ENCODE measurements around the gene TXNRD1. TPM values are rescaled to one million over a fixed set of nuclear protein-coding genes. Genes with fewer than 3 reads are reported as not detected.

Gene TXNRD1
- total and polyA plus RNA-seq, 12 donors = 53.9 to 487 (median 290) TPM

GRCh38 chr12:104187446-104188155 is 28.0 kb upstream of the TXNRD1 start:
- no peak for TF ChIP-seq POLR2A (IDR thresholded peaks at IDR 0.05)
- no peak for TF ChIP-seq CTCF (IDR thresholded peaks at IDR 0.05)
- H3K27ac ChIP-seq = no peak overlapping the region
- no peaks in the 10 kb centered on the region for H3K9me3 ChIP-seq (replicated peaks in 1 of 3)
- H3K27me3 ChIP-seq = no peaks in the 10 kb centered on the region
- peaks cover 0 to under 1% of the 10 kb centered on the region in 2 donors for H3K4me1 ChIP-seq (replicated peaks in 1 of 2)
- no peak overlapping the region for H3K4me3 ChIP-seq
- intact Hi-C loops (cut with DNase I) = no loop called here
- H3K36me3 ChIP-seq (replicated peaks in 1 of 2) = no peaks in the 10 kb centered on the region
- WGBS, 4 donors = 79 to 84% (median 82%) methylated on average over 15 to 18 of the region's 18 CpGs
- peak in 3 of 7 donors; percentile 33 to 54 (median 52) for DNase-seq

GRCh38 chr12:104188534-104188933 is 27.0 kb upstream of the TXNRD1 start:
- Histone ChIP-seq H3K9me3 (replicated peaks in 1 of 3) (no peaks in the 10 kb centered on the region), H3K27ac (no peak overlapping the region), H3K4me1 (replicated peaks in 1 of 2) (no peaks in the 10 kb centered on the region), H3K36me3 (replicated peaks in 1 of 2) (no peaks in the 10 kb centered on the region), H3K4me3 (no peak overlapping the region), H3K27me3 (no peaks in the 10 kb centered on the region)
- DNase-seq = no peak
- intact Hi-C loops (cut with DNase I) = no loop called here
- WGBS, 4 donors = 84 to 97% (median 95%) methylated on average over 3 of the region's 3 CpGs
- TF ChIP-seq POLR2A (IDR thresholded peaks at IDR 0.05) = no peak
- no peak for TF ChIP-seq CTCF (IDR thresholded peaks at IDR 0.05)

GRCh38 chr12:104189915-104190555 is 25.5 kb upstream of the TXNRD1 start:
- no peak overlapping the region for H3K27ac ChIP-seq
- WGBS, 4 donors = 78 to 98% (median 88%) methylated on average over 2 of the region's 2 CpGs
- no peak for DNase-seq

More at GRCh38 chr12:104189915-104190555, 25.5 kb upstream of the TXNRD1 start:
- no peak for TF ChIP-seq POLR2A (IDR thresholded peaks at IDR 0.05)
- no peak for TF ChIP-seq CTCF (IDR thresholded peaks at IDR 0.05)
- Histone ChIP-seq H3K27me3 (no peaks in the 10 kb centered on the region), H3K9me3 (replicated peaks in 1 of 3) (no peaks in the 10 kb centered on the region), H3K36me3 (replicated peaks in 1 of 2) (no peaks in the 10 kb centered on the region), H3K4me1 (replicated peaks in 1 of 2) (no peaks in the 10 kb centered on the region), H3K4me3 (no peak overlapping the region)
- intact Hi-C loops (cut with DNase I) = no loop called here
